Measurements from ENCODE around the gene PCK2.
A peak's percentile ranks its signal among the peaks of the same experiment; 100 is the strongest.

PCK2 gene

DNA sequence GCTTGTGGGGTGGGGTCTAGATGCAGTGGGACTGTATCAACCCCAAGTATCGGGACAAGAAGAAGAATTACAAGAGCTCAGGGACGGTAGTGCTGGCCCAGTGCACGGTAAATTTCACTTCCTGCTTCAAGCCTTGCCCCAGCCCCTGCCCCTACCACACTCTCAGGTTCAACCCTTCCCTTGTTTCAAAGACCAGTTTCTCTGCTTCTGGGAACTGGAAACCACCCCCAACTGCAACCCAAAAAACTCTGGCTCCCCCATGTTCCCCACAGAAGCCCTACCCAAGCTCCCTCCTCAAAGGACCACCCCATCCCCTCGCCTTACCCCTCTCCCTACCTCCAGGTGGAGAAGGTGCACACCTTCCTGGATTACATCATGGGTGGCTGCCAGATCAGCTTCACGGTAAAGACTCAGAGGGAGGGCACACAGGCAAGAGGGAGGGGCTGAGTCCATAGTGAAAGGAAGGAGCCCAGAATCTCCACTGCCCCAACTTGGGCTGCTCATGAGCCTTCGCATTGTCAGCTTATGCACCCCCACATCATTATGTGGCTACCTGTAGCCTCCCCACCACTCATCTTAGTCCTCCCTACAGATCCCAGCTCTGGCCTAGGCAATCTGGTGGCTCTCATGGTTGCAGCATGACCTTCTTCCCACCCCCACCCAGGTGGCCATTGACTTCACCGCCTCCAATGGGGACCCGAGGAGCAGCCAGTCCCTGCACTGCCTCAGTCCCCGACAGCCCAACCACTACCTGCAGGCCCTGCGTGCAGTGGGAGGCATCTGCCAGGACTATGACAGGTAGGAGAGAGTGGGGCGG, 18.4 kb upstream of the PCK2 start:
- no peak for DNase-seq (ENCODE audit: low read depth in 2 of 2)

GRCh38 chr14:24076302-24076601, 17.9 kb upstream of the PCK2 start:
- no peak for DNase-seq (ENCODE audit: low read depth in 2 of 2)

- DNase-seq (ENCODE audit: low read depth in 2 of 2): no peak
Measured at GRCh38 chr14:24077086-24077485, 17.0 kb upstream of the PCK2 start.

DNA sequence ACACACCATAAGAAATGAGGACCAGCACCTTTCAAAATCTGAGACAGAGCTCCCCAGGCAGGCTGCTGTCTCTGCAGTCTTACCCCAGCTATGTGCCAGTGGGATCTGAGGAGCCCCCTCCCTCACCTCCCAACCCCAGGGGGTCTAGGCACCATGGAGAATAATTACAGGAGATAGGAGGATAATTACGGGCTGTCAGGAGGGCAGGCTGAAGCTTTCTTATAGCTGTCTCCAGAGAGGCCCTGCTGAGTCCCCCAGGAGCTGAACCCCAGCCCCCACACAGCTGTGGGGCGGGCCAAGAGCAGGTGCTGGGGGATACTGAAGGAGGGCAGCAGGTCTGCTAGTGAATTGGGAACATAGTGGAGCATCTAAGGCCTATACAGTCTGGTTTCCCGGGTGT, 16.0 kb upstream of the PCK2 start:
- no peak for DNase-seq (ENCODE audit: low read depth in 2 of 2)

DNA sequence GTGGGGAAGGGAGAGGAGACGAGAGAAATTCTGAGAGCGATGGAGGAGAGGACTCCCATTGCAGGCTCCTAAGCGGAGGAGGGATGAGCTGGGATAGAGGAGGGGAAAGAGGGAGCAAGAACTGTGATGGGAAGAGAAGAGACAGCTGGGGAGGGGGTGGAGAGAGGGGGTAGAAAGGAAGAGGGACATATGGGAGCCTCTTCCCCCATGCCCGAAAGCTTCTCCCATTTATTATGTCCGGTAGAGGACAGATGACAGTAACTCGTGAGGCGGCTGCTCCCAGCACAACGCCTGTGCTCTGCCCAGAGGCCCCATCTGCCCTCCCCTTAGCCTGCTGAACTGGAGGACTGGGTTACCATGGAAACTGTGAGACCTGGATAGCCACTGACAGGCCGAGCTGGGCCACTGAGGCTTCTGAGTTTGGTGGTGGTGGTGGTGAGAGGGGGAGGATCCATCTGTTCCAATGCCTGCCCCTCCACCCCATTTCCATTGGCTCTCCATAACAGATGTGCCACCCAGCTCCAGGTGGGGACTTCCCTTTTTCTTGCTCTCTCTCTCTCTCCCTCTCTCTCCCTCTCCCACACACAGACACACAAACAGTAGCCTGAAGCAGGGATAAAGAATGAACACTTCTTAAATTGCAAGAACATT, 14.5 kb upstream of the PCK2 start:
- DNase-seq (ENCODE audit: low read depth in 2 of 2): no peak

- no peak for DNase-seq (ENCODE audit: low read depth in 2 of 2)
Measured at GRCh38 chr14:24080142-24080530, 14.0 kb upstream of the PCK2 start.

- DNase-seq (ENCODE audit: low read depth in 2 of 2): peak; percentile 49 to 64
Measured at GRCh38 chr14:24080888-24081738, 13.0 kb upstream of the PCK2 start.

GRCh38 chr14:24081739-24082211, 12.3 kb upstream of the PCK2 start:
- DNase-seq (ENCODE audit: low read depth in 2 of 2): no peak

GRCh38 chr14:24082411-24083080, 11.6 kb upstream of the PCK2 start:
- no peak for DNase-seq (ENCODE audit: low read depth in 2 of 2)

DNA sequence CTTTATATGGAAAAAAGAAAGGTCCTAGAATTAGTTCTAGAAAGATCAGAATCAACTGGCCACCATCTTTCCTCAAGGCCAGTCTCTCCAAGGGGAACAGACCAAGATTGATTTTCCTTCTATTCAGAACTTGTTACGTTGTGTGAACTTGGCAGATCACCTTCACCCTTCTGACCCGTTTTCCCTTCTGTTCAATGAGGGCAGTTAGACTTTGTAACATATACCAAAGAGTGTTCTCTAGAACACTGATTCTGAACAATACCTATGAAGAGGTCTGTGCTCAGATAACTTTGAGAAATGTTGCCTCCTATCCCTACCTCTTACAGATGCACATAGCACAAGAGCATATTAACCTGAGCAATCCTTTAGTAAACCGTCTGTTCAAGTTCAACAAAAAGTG, 10.6 kb upstream of the PCK2 start:
- DNase-seq (ENCODE audit: low read depth in 2 of 2): no peak

DNA sequence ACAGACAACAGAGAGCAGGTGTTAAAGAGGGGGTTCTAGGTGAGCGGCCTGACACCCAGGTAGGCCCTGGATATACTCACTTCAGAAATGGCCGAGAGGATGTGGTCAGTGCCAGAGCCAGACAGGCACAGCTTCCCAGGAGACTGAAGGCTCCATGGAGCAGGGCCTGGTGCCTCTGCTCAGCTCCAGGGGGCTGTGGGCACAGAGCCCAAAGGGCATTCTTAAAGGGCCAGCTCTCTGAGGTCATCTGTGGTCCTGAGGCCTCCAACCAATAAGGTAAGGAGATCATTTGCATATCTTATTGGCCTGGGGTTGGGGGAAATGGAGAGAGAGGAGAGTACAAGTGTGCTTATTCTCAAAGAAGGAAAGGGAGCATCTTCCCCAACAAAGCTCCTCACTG, 9.7 kb upstream of the PCK2 start:
- DNase-seq (ENCODE audit: low read depth in 2 of 2): no peak

DNA sequence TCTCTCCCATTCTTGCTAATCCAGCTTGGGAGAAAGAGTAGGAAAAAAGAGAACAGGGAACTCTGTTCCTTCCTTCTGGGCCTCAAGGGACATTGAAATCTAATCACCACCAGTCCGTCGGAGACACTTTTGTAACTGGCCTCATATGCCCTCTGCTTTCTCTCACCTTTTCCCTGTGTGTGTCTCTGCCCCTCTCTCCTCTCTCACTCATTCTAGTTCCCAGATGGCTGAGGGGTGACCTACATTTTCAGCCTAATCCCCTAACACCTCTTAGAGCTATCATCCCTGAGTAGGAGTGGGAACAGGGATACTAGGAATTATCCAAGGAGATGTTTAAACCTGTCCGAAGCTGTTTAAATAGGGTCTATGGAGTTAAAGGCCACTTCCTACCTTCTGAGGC, 8.9 kb upstream of the PCK2 start:
- no peak for DNase-seq (ENCODE audit: low read depth in 2 of 2)

GRCh38 chr14:24086193-24086955, 7.7 kb upstream of the PCK2 start:
- no peak for DNase-seq (ENCODE audit: low read depth in 2 of 2)

GRCh38 chr14:24087004-24087403, 7.1 kb upstream of the PCK2 start:
- no peak for DNase-seq (ENCODE audit: low read depth in 2 of 2)

GRCh38 chr14:24088095-24088494, 6.0 kb upstream of the PCK2 start:
- DNase-seq (ENCODE audit: low read depth in 2 of 2): no peak

DNA sequence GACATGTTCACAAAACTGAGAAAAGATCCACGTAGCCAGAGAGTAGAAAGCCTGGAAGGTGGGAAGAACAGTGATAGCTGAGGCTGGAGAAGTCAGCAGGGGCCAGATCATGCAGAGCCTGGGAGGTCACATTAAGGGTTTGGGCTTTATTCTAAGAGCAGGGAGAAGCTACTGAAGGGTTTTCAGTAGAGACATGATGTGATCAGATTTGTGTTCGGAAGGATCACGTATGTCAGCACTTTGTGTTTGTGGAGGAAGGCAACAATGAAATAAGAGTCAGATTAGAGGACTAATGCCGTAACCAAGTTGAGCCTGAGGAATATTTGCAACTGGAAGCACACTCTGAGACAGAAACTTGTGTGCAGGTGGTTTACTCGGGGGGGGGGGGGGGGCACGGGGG, 4.2 kb upstream of the PCK2 start:
- DNase-seq (ENCODE audit: low read depth in 2 of 2): no peak

DNA sequence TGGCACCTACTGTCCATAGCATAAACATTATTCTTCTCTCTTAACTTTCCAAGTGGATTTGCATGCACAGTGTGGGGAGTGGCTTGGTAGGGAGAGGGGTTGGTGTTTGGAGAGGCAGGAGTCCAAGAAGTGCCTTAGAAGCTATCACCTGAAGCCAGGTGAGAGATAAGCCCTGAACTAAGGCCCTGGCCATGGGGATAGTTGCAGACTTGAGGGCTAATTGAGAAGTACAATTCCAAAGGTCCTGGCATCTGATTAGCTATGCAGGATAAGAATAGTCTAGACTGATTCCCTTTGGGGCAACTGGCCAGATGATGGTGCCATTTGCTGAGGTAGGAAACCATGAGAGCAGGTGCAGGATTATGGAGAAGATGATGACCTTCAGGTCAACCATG, 2.0 kb upstream of the PCK2 start:
- DNase-seq (ENCODE audit: low read depth in 2 of 2): no peak

DNA sequence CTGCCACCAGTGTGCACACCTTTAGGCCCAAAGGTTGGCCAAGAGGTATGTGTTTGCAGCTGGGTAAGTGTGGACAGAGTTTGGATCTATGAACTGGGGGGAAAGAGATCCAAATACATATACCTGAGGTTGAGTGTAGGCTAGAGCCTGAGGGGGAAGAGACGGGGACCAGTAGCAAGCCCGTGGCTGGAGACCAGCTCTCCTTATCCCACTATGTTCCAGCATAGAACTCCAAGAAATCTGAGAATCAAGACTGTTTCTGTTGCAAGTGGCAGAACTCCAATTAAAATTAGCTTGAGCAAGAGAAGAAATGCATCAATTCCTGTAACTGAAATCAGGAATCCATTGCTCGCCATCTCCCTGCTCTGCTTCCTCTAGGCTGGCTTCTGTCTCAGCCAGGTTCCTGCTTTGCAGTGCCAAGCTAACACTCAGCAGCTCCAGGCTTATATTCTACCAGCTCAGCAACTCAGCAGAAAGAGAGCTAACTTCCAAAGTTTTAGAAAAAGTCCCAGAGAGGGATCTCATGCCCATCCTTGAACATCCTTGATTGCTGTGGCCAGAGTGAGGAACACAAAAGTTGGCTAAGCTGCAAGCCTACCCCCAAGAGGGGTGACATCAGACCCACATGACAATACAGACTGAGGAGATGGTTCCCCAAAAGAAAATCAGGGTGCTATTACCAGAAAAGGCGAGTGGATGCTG, 1.5 kb upstream of the PCK2 start:
- DNase-seq (ENCODE audit: low read depth in 2 of 2): no peak

DNA sequence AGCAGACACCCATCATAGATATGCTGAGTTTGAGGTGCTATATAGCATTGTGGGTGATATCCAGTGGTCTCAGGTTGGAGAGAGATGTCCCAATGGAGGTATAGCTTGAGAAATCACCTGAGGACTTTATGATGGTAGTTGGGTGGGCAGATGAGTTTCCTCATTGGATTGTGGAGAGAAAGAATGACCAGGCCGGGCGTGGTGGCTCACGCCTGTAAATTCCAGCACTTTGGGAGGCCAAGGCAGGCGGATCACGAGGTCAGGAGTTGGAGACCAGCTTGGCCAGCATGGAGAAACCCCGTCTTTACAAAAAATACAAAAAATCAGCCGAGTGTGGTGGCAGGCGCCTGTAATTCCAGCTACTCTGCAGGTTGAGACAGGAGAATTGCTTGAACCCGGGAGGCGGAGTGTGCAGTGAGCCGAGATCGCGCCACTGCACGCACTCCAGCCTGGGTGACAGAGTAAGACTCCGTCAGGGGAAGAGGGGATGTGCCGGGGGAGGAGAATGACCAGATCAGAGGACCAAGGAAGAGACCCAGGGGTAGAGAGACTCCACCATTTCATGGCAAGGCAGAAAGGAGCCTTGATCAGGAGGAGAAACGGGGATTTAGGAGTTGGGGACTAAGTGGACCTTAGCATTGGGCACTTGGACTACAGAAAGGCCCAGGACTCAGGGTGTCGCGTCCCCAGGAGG, 757 bp upstream of the PCK2 start:
- no peak for DNase-seq (ENCODE audit: low read depth in 2 of 2)

DNA sequence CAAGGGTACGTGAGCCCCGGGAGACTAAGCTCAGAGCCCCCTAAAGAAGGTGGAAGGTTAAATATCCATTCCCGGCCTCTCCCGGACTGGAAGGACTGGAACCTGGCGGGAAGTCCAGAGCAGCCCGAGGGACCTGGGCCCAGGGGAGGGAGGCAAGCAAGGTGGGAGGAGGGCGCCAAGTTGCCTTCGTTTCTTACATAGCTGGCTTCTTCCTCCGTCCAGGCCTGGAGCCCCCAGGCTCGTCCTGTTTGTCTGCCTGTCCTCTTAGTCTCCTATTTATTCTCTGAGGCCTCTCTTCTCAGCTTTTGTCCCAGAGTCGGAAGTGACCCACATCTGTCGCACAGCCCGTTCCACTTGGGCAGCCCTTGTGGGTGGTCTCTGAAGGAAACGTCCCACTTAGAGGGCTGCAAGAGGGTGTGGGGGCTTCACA, 745 bp downstream of the PCK2 start:
- no peak for DNase-seq (ENCODE audit: low read depth in 2 of 2)
